Activated naive CD4-positive, alpha-beta T cell treated with anti-CD3 and anti-CD28 coated beads, Interleukin-2, amount 50 U/mL, for 72 hours (primary cell): Measurements from ENCODE around the gene DPYD. TPM values are rescaled to one million over a fixed set of nuclear protein-coding genes. Genes with fewer than 3 reads are reported as not detected.
A peak's percentile ranks its signal among the peaks of the same experiment; 100 is the strongest.

Experiments
- ATAC-seq, 2 donors: fragments of 150-1000 bp; cut with Tn5 transposase; 2 replicates each; pipeline ENCODE4 v1.10.0; 2021; ENCODE audit warnings: mild to moderate bottlenecking in 2 of 2, moderate library complexity in 2 of 2
- DNase-seq, 2 donors: peaks; one replicate each; pipeline ENCODE4 v3.0.0; 2021 to 2022; ENCODE audit warnings: low spot score in 2 of 2
- H3K27ac Mint-ChIP-seq, 2 donors: one replicate each; pipeline ENCODE4 v1.8.0; 2022; ENCODE audit warnings: mild to moderate bottlenecking in 2 of 2, mixed read lengths in 2 of 2
- H3K36me3 Mint-ChIP-seq, 2 donors: one replicate each; pipeline ENCODE4 v1.8.0; 2022; ENCODE audit warnings: mixed read lengths in 2 of 2
- H3K9me3 Mint-ChIP-seq, 2 donors: one replicate each; pipeline ENCODE4 v1.8.0; 2022; ENCODE audit warnings: mixed read lengths in 2 of 2
- total RNA-seq, 2 donors: library from RNA; stranded (reverse); gene quantifications; one replicate each; pipeline ENCODE4 v1.2.3, GENCODE V29; 2022

The DPYD gene
- total RNA-seq, 2 donors from 2014 or later = 10.7 to 11.7 TPM

- DNase-seq (no peak), ATAC-seq (no peak)
- no peak overlapping the region for H3K27ac Mint-ChIP-seq
- no peaks in the 10 kb centered on the region for H3K9me3 Mint-ChIP-seq
- H3K36me3 Mint-ChIP-seq = no peaks in the 10 kb centered on the region
These were observed 7.2 kb downstream of the DPYD start for GRCh38 chr1:97913506-97914139.

DNA sequence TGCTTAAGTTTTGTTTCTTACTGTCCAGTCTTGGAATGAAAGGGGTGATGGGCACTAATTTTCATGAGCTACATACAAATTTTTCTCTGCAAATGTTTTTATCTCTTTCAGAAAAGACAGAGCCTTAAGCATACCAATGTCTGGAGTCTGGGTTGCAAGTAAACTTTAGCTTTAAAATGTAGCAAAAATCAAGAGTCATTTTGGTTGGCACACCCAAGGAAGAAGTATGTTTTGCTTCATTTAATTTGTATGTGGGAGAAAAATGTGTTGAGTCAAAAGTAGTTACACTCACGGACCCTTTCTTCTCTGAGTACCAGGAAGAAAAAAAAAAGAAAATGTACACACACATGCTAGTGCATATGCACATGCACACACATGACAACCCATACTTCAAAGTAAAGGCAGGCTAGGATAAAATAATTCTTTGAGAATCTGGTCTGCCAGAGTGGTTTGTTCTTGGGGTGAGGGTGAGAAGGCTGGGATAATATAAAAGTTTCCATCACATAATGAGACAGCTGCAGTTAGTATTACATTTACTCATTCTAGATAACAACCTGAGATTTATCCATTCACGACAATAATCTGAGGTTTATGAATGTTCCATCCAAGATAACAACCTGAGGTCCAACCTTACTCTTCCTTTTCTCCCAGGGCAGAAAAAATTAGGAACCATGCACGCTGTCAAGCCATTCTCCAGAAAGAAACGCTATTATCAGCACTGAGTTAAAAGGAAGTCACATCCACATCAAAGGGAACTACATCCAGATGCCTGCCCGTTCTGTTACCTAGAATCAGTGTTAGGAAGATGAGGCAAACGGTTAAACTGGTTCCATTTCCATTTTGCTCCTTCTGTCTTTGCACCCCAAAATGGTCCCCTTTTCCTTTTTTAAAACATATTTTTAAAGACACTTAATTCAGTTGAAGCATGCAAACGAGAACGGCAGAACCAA lies 9.3 kb downstream of the DPYD start:
- H3K27ac Mint-ChIP-seq = no peak overlapping the region
- peak; percentile 37 to 82 for ATAC-seq
- H3K36me3 Mint-ChIP-seq = no peaks in the 10 kb centered on the region
- no peaks in the 10 kb centered on the region for H3K9me3 Mint-ChIP-seq
- no peak for DNase-seq

DNA sequence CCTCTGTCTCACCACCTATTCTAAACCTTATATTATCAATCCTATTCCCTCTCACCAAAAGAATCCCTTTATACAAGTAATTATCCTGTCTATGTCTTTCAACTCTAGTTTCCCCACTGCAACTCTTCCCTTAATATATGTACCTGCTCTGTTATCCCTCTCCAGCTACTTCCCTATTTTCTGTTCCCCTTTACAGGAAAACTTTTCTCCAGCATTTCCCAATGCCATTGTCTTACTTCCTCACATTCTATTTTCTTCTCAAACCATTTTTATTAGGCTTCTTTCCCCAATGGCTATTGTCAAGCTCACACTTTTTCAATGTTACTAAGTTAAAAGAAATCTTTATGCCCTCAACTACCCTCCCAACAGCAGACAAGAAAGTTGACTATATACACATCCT lies 11.6 kb downstream of the DPYD start:
- Mint-ChIP-seq H3K36me3 (no peaks in the 10 kb centered on the region), H3K27ac (no peak overlapping the region), H3K9me3 (no peaks in the 10 kb centered on the region)
- ATAC-seq (no peak), DNase-seq (no peak)

DNA sequence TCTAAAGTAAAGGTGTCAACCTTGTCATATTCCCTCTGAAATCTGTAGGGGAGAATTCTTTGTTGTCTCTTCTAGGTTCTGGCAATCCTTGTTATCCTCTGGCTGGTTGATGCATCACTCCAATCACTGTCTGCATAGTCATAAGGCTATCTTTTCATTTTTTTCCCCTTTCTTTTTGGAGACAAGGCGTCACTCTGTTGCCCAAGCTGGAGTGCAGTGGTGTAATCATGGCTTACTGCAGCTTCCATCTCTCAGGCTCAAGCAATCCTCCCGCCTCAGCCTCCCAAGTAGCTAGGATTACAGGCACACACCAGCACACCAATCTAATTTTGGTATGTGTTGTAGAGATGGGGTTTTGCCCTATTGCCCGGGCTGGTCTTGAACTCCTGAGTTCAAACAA lies 12.9 kb downstream of the DPYD start:
- Mint-ChIP-seq H3K36me3 (no peaks in the 10 kb centered on the region), H3K27ac (no peak overlapping the region)
- no peak for ATAC-seq

DNA sequence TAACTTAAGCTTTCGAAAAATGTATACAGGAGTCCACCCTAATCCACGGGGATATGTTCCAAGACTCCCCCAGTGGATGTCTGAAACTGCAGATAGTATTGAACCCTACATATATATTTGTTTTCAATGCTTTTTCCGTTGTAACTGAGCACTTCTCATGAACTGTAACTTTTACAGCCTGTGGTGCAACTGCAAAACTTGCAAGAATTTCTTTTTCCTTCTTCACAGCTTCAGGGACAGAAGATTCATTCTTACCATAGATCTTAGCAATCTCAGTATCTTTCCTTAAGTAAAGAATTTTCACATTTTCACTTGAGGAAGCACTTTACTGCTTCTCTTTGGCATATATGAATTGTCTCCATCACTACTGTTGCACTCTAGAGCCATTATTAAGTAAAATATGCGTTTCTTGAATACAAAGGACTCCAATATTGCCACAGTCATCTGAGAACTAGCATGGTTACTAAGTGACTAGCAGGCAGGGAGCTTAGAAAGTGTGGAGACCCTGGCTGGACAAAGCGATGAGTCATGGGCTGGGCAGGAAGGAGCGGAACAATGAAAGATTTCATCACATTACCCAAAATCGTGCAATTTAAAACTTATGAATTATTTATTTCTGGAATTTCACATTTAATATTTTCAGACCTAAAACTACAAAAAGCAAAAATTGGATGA lies 14.1 kb downstream of the DPYD start:
- H3K36me3 Mint-ChIP-seq = no peaks in the 10 kb centered on the region
- no peaks in the 10 kb centered on the region for H3K9me3 Mint-ChIP-seq
- H3K27ac Mint-ChIP-seq = no peak overlapping the region
- no peak for DNase-seq
- ATAC-seq = no peak

More for the DNA sequence above, 12.9 kb downstream of the DPYD start:
- H3K9me3 Mint-ChIP-seq = no peaks in the 10 kb centered on the region
- DNase-seq = no peak

DNA sequence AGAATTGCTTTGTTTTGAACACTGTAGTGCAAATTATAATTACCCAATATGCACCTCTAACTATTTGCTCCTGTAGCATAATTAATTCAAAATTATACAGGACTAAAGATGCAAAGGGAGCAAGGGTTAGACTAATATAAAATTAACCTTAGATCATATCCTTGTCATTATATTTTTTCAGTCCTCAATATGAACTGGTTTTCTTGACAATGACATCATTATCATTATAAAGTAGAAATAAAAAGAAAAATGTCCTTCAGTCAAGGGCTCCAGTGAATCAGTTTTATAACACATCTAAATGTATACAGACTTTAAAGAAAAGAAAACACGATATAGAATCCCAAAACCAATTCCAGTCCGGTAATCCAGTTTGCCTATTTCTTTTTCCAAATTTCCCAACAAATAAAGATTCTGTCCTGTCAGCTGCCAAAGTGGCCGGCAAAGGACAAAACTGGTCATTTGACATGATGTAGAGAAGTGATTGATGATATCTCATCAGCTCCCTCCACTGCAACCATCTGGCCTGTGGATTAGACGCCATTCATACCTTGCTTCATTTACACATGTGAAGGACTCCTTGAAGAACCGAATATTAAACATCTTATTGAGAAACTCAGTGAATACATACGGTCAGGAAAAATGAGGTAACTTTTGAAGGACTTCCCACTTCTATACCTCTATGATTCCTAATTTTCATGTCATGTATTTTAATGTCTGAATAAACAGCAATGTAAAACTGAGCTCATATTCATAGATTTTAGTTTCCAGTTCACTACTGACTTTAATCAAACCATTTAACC lies 15.5 kb downstream of the DPYD start:
- ATAC-seq = no peak
- Mint-ChIP-seq H3K9me3 (no peaks in the 10 kb centered on the region), H3K27ac (no peak overlapping the region), H3K36me3 (no peaks in the 10 kb centered on the region)
- DNase-seq = no peak

- ATAC-seq = no peak
- H3K36me3 Mint-ChIP-seq = peaks cover 0 to 1% of the 10 kb centered on the region in 2 donors
- no peak overlapping the region for H3K27ac Mint-ChIP-seq
These were observed 16.3 kb downstream of the DPYD start for GRCh38 chr1:97904534-97904933.

DNA sequence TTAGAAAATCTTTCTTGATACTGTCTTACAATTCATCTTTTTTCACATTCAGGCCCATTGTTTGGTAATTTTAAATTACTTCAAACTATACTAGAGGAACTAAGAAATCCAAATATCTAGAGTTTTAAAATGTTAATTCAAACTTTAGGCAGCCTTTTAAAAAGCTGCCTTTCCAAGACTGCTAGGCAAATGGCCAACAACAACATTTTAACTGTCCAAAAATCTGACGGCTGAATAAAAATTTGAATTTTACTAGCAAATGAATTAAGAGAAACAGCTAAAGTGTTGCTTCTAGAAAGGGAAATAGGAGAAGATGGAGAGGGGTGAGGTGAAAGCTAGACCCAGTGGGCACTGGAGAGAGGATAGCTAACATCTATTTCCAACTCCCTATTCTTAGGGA lies 17.2 kb downstream of the DPYD start:
- H3K36me3 Mint-ChIP-seq = peaks cover 4 to 10% of the 10 kb centered on the region in 2 donors
- H3K9me3 Mint-ChIP-seq = no peaks in the 10 kb centered on the region
- DNase-seq (no peak), ATAC-seq (no peak)
- no peak overlapping the region for H3K27ac Mint-ChIP-seq

More at GRCh38 chr1:97904534-97904933, 16.3 kb downstream of the DPYD start:
- DNase-seq = no peak
- no peaks in the 10 kb centered on the region for H3K9me3 Mint-ChIP-seq

DNA sequence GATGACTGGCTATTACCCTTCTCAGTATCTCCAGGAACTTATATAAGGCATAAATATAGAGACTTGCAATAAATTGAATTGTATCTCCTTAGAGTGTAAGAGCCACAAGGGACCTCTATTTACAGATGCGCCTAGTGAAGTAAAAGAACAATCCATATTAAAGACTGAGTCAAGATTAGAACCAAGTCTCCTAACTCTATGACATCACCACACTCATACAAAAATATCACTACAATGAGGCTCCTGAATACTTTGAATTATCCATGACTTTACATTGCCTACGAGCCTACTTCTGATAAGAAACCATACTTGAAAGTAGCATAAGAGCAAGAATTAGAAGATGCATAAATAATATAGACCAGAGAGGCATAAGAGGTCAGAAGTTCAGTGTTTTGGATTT lies 18.8 kb downstream of the DPYD start:
- no peak for DNase-seq
- peaks cover 0 to 7% of the 10 kb centered on the region in 2 donors for H3K9me3 Mint-ChIP-seq
- peaks cover 15 to 23% of the 10 kb centered on the region in 2 donors for H3K36me3 Mint-ChIP-seq
- ATAC-seq = no peak
- H3K27ac Mint-ChIP-seq = no peak overlapping the region

DNA sequence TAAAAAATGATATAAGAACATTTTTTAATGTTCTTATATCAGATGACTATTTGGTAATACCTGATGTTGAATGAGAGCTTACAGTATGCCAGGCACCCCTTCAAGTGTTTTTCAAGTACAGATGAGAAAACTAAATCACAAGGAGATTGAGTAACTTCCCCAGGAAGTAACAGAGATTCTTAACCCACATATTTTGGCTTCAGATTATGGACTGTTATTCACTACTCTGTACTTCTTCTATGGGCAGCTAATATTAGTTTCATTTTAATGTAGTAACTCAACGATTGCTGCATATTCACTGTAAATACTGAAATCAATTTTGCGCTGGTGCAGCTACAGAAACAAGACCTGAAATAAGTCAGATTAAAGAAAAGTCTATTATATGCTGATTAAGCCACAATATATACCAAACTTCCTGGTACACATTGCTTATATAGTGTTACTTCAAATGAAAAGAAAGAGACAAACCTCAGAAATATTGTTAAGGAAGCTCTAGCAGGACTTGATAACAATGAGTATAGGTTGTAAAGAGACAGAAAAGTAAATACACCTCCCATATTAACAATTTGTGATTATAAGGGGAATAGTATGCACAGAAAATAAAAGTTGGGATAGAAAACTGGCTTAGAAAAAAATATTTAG lies 19.7 kb downstream of the DPYD start:
- no peak for DNase-seq
- Mint-ChIP-seq H3K27ac (no peak overlapping the region), H3K36me3 (peaks cover 15 to 23% of the 10 kb centered on the region in 2 donors), H3K9me3 (peaks cover 0 to 7% of the 10 kb centered on the region in 2 donors)
- no peak for ATAC-seq

GRCh38 chr1:97898948-97899347 lies 21.9 kb downstream of the DPYD start:
- DNase-seq (no peak), ATAC-seq (no peak)
- H3K27ac Mint-ChIP-seq = no peak overlapping the region
- peaks cover 15 to 23% of the 10 kb centered on the region in 2 donors for H3K36me3 Mint-ChIP-seq
- peaks cover 0 to 7% of the 10 kb centered on the region in 2 donors for H3K9me3 Mint-ChIP-seq

GRCh38 chr1:97895278-97895677 lies 25.6 kb downstream of the DPYD start:
- Mint-ChIP-seq H3K36me3 (peaks cover 15 to 23% of the 10 kb centered on the region in 2 donors), H3K9me3 (peaks cover 0 to 7% of the 10 kb centered on the region in 2 donors), H3K27ac (no peak overlapping the region)
- no peak for DNase-seq
- no peak for ATAC-seq

- DNase-seq (no peak), ATAC-seq (no peak)
- peaks cover 13 to 15% of the 10 kb centered on the region in 2 donors for H3K36me3 Mint-ChIP-seq
- peaks cover 0 to 7% of the 10 kb centered on the region in 2 donors for H3K9me3 Mint-ChIP-seq
- H3K27ac Mint-ChIP-seq = no peak overlapping the region
These were observed 27.0 kb downstream of the DPYD start for GRCh38 chr1:97893844-97894243.

DNA sequence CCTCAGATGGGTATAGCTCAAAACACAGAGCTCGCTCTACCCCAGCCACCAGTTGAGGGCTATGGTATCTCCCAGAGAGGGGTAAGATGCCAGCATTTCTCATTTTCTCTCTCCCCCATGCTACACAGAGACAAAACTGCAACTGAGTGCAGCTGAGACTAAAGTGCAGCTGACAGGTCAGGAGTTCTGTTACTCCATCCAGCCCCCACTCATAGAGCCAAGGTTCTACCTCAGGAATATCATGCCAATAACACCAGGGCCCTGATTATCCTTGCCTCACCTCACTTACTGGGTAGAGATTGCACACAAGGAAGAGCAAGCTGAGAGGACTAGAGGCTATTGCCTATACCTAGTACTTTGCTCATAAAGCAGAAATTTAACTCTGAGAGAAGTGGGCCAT lies 34.6 kb downstream of the DPYD start:
- no peak for DNase-seq
- Mint-ChIP-seq H3K27ac (peak overlapping the region in 1 of 2 donors; percentile 13), H3K9me3 (peaks cover 6 to 8% of the 10 kb centered on the region in 2 donors), H3K36me3 (peaks cover 11 to 17% of the 10 kb centered on the region in 2 donors)
- ATAC-seq = no peak

- Mint-ChIP-seq H3K27ac (no peak overlapping the region), H3K36me3 (peaks cover 11 to 17% of the 10 kb centered on the region in 2 donors), H3K9me3 (peaks cover 6 to 8% of the 10 kb centered on the region in 2 donors)
- ATAC-seq (no peak), DNase-seq (no peak)
These were observed 37.0 kb downstream of the DPYD start for GRCh38 chr1:97883823-97884222.

DNA sequence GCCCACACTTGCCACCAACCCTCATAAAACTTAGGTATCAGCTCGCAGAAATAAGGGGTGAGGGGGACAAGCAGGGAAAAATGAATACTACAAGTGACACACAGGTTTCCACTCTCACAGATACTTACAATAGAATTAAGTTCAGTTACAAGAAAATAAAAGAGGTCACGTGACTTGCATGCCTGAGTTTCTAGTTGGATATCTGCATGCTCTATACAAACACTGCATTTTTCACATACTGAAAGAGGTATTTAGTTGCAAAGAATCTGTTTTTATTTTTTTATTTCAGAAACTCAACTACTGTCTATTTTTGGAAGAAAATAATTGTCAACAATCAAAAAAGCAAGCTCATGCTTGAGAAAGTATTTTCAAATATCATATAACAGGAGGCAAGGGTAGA lies 43.5 kb downstream of the DPYD start:
- DNase-seq = no peak
- Mint-ChIP-seq H3K27ac (no peak overlapping the region), H3K9me3 (peaks cover 0 to 5% of the 10 kb centered on the region in 2 donors), H3K36me3 (peaks cover 7 to 9% of the 10 kb centered on the region in 2 donors)
- ATAC-seq = no peak
